Neutrophil (primary cell): Measurements from ENCODE around the gene ARMC3.

Experiments used
- H3K27ac ChIP-seq: fragments of 200-600 bp; sonication (generic); 2 replicates; pipeline ENCODE4 v1.5.1; 2016; ENCODE audit warnings: mild to moderate bottlenecking, moderate library complexity
- H3K27me3 ChIP-seq: fragments of 200-600 bp; sonication (generic); 2 replicates; pipeline ENCODE4 v1.6.0; 2016; ENCODE audit warnings: mild to moderate bottlenecking
- H3K36me3 ChIP-seq: fragments of 200-600 bp; sonication (generic); 2 replicates; pipeline ENCODE4 v1.5.1; 2017
- H3K4me1 ChIP-seq, 2 experiments: fragments of 200-600 bp in 1 of 2; sonication (generic) in 1 of 2; 1 replicate in 1 of 2; 2 replicates in 1 of 2; pipeline versions ENCODE4 v1.5.1 to v1.6.1; 2013 to 2016; ENCODE audit warnings: low read depth in 1 of 2, low read length in 1 of 2, mild to moderate bottlenecking in 1 of 2, moderate library complexity in 1 of 2; ENCODE audit not compliant: control insufficient read depth in 1 of 2, insufficient read depth in 1 of 2
- H3K4me3 ChIP-seq, 2 experiments: fragments of 200-600 bp in 1 of 2; sonication (generic) in 1 of 2; 1 replicate in 1 of 2; 2 replicates in 1 of 2; pipeline ENCODE4 v1.5.1; 2013 to 2016; ENCODE audit warnings: low read depth in 1 of 2, low read length in 1 of 2, mild to moderate bottlenecking in 1 of 2, moderate library complexity in 1 of 2
- H3K9me3 ChIP-seq: fragments of 200-600 bp; sonication (generic); 2 replicates; pipeline ENCODE4 v1.5.1; 2016
- CTCF ChIP-seq: fragments of 200-600 bp; sonication (generic); IDR thresholded peaks from 2 replicates; pipeline ENCODE4 v1.5.1; 2016; ENCODE audit warnings: antibody characterized with exemption

ARMC3 gene

GRCh38 chr10:22932626-22933370 is 4.9 kb downstream of the ARMC3 start:
- Histone ChIP-seq H3K4me1 (peaks cover 0 to 2% of the 10 kb centered on the region in 2 experiments), H3K4me3 (no peak overlapping the region), H3K27me3 (peaks cover 11% of the 10 kb centered on the region), H3K27ac (no peak overlapping the region), H3K36me3 (no peaks in the 10 kb centered on the region), H3K9me3 (no peaks in the 10 kb centered on the region)
- no peak for TF ChIP-seq CTCF

GRCh38 chr10:22934726-22935125 is 6.9 kb downstream of the ARMC3 start:
- Histone ChIP-seq H3K4me3 (no peak overlapping the region), H3K27me3 (no peaks in the 10 kb centered on the region), H3K36me3 (no peaks in the 10 kb centered on the region), H3K27ac (no peak overlapping the region), H3K4me1 (no peaks in the 10 kb centered on the region), H3K9me3 (no peaks in the 10 kb centered on the region)
- no peak for TF ChIP-seq CTCF

GRCh38 chr10:22942437-22942836 is 14.6 kb downstream of the ARMC3 start:
- no peaks in the 10 kb centered on the region for H3K36me3 ChIP-seq
- no peak for TF ChIP-seq CTCF
- no peaks in the 10 kb centered on the region for H3K4me1 ChIP-seq

GRCh38 chr10:22945934-22946673 is 18.3 kb downstream of the ARMC3 start:
- H3K4me1 ChIP-seq: no peaks in the 10 kb centered on the region
- TF ChIP-seq CTCF: no peak
- H3K27ac ChIP-seq: no peak overlapping the region

More at GRCh38 chr10:22942437-22942836, 14.6 kb downstream of the ARMC3 start:
- H3K9me3 ChIP-seq: no peaks in the 10 kb centered on the region
- no peaks in the 10 kb centered on the region for H3K27me3 ChIP-seq
- no peak overlapping the region for H3K27ac ChIP-seq
- H3K4me3 ChIP-seq: no peak overlapping the region

GRCh38 chr10:22954970-22955369 is 27.1 kb downstream of the ARMC3 start:
- no peaks in the 10 kb centered on the region for H3K4me1 ChIP-seq
- H3K27ac ChIP-seq: no peak overlapping the region
- H3K36me3 ChIP-seq: no peaks in the 10 kb centered on the region
- no peak for TF ChIP-seq CTCF
- no peaks in the 10 kb centered on the region for H3K27me3 ChIP-seq
- H3K4me3 ChIP-seq: no peak overlapping the region
- H3K9me3 ChIP-seq: no peaks in the 10 kb centered on the region

More at GRCh38 chr10:22945934-22946673, 18.3 kb downstream of the ARMC3 start:
- H3K4me3 ChIP-seq: no peak overlapping the region
- H3K27me3 ChIP-seq: no peaks in the 10 kb centered on the region
- H3K9me3 ChIP-seq: no peaks in the 10 kb centered on the region
- H3K36me3 ChIP-seq: no peaks in the 10 kb centered on the region
